Neuronal stem cell (in vitro differentiated cells): Measurements from ENCODE around the gene ZSWIM9.

Experiments
- DNase-seq: peaks from one replicate; pipeline ENCODE4 v3.0.0-alpha.2; 2013; ENCODE audit warnings: low spot score
- H2AFZ ChIP-seq: one replicate; pipeline ENCODE4 v1.6.1; 2013; ENCODE audit warnings: mild to moderate bottlenecking, low read length, inconsistent platforms
- H2AK5ac ChIP-seq: 2 replicates; pipeline ENCODE4 v1.6.1; 2013; ENCODE audit warnings: low read depth, mild to moderate bottlenecking, inconsistent platforms, low read length, moderate library complexity, mixed read lengths
- H2BK120ac ChIP-seq: 2 replicates; pipeline ENCODE4 v1.6.1; 2013; ENCODE audit warnings: low read depth, mild to moderate bottlenecking, inconsistent platforms, low read length, moderate library complexity, mixed read lengths
- H2BK12ac ChIP-seq: one replicate; pipeline ENCODE4 v1.6.1; 2013; ENCODE audit warnings: low read length, inconsistent platforms
- H2BK15ac ChIP-seq: 2 replicates; pipeline ENCODE4 v1.6.1; 2013; ENCODE audit warnings: mild to moderate bottlenecking, low read length, inconsistent platforms, mixed read lengths
- H2BK5ac ChIP-seq: one replicate; pipeline ENCODE4 v1.6.1; 2013; ENCODE audit warnings: inconsistent platforms, mild to moderate bottlenecking, low read length, moderate library complexity
- H3K14ac ChIP-seq: one replicate; pipeline ENCODE4 v1.6.1; 2013; ENCODE audit warnings: low read length, inconsistent platforms
- H3K18ac ChIP-seq: 2 replicates; pipeline ENCODE4 v1.6.1; 2013; ENCODE audit warnings: low read length, inconsistent platforms
- H3K23ac ChIP-seq: 2 replicates; pipeline ENCODE4 v1.6.1; 2013; ENCODE audit warnings: low read depth, mild to moderate bottlenecking, mixed read lengths, low read length, inconsistent platforms; ENCODE audit not compliant: poor library complexity
- H3K27ac ChIP-seq: replicated peaks from 3 replicates; pipeline ENCODE4 v1.5.1; 2013; ENCODE audit warnings: low read length, inconsistent platforms
- H3K27me3 ChIP-seq, 3 experiments: 2 replicates each; pipeline ENCODE4 v1.6.1; 2013; ENCODE audit warnings: low read length in 3 of 3, mild to moderate bottlenecking in 2 of 3, inconsistent platforms in 1 of 3, low read depth in 1 of 3, mixed read lengths in 1 of 3, moderate library complexity in 1 of 3; ENCODE audit not compliant: control insufficient read depth in 3 of 3, insufficient read depth in 3 of 3
- H3K36me3 ChIP-seq, 2 donors: replicated peaks in 1 of 2; 2 replicates each; pipeline ENCODE4 v1.6.1; 2013; ENCODE audit warnings: low read length in 2 of 2; ENCODE audit not compliant: control insufficient read depth in 2 of 2, insufficient read depth in 2 of 2
- H3K4ac ChIP-seq: 2 replicates; pipeline ENCODE4 v1.6.1; 2013; ENCODE audit warnings: inconsistent platforms, mild to moderate bottlenecking, low read length, moderate library complexity
- H3K4me1 ChIP-seq, 2 donors: 1 replicate in 1 of 2; 2 replicates in 1 of 2; pipeline ENCODE4 v1.6.1; 2013; ENCODE audit warnings: low read length in 2 of 2, low read depth in 1 of 2; ENCODE audit not compliant: control insufficient read depth in 2 of 2, insufficient read depth in 1 of 2
- H3K4me2 ChIP-seq: one replicate; pipeline ENCODE4 v1.6.1; 2013; ENCODE audit warnings: mild to moderate bottlenecking, low read length, inconsistent platforms; ENCODE audit not compliant: insufficient read depth, poor library complexity, severe bottlenecking
- H3K4me3 ChIP-seq, 2 donors: 2 replicates each; pipeline ENCODE4 v1.5.1; 2013; ENCODE audit warnings: low read length in 2 of 2, mild to moderate bottlenecking in 2 of 2, inconsistent platforms in 1 of 2, moderate library complexity in 1 of 2
- H3K79me1 ChIP-seq: one replicate; pipeline ENCODE4 v1.6.1; 2013; ENCODE audit warnings: low read depth, mild to moderate bottlenecking, inconsistent platforms, low read length, moderate library complexity
- H3K9ac ChIP-seq: one replicate; pipeline ENCODE4 v1.6.1; 2013; ENCODE audit warnings: mild to moderate bottlenecking, low read depth, low read length, inconsistent platforms; ENCODE audit not compliant: poor library complexity
- H3K9me3 ChIP-seq, 2 donors: replicated peaks in 1 of 2; 2 replicates each; pipeline versions ENCODE3 to v1.6.1; 2013; ENCODE audit warnings: low read length in 2 of 2, mild to moderate bottlenecking in 2 of 2, inconsistent platforms in 1 of 2, low read depth in 1 of 2, mixed read lengths in 1 of 2, moderate library complexity in 1 of 2; ENCODE audit not compliant: control insufficient read depth in 2 of 2, insufficient read depth in 1 of 2
- H4K8ac ChIP-seq: one replicate; pipeline ENCODE4 v1.6.1; 2013; ENCODE audit warnings: low read depth, mild to moderate bottlenecking, inconsistent platforms, low read length, moderate library complexity
- H4K91ac ChIP-seq: one replicate; pipeline ENCODE4 v1.6.1; 2013; ENCODE audit warnings: low read length, low read depth, mild to moderate bottlenecking, inconsistent platforms; ENCODE audit not compliant: poor library complexity
- WGBS, 2 donors: extraction: QIAGEN DNeasy Blood & Tissue Kit; methylation state at CpG; one replicate each; pipeline ENCODE4 v1.1.7; 2013; ENCODE audit warnings: missing lambda C conversion rate in 2 of 2, mixed read lengths in 1 of 2; ENCODE audit not compliant: insufficient read length in 2 of 2, insufficient replicate concordance in 1 of 2; ENCODE audit errors: extremely low coverage in 2 of 2; 5-methylcytosine and 5-hydroxymethylcytosine counted together

Gene ZSWIM9

DNA sequence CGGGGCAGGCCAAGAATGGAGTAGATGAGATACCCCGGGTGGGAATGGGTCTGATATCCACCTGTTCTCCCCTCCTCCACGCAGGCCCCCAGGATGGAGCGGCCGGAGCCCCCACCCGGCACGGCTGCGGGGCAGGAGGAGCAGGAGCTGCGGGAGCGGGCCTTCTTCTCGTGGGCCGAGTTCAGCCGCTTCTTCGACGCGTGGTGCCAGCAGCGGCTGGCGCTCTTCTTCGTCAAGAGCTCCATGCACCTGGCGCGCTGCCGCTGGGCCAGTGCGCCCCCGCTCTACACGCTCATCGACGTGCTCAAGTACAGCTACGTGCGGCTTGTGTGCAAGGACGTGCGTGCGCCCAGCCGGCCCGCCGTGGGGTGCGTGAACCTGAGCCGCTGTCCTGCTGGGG, 1.2 kb downstream of the ZSWIM9 start:
- H3K9me3 ChIP-seq: no peaks in the 10 kb centered on the region
- H3K9ac ChIP-seq: no peak overlapping the region

DNA sequence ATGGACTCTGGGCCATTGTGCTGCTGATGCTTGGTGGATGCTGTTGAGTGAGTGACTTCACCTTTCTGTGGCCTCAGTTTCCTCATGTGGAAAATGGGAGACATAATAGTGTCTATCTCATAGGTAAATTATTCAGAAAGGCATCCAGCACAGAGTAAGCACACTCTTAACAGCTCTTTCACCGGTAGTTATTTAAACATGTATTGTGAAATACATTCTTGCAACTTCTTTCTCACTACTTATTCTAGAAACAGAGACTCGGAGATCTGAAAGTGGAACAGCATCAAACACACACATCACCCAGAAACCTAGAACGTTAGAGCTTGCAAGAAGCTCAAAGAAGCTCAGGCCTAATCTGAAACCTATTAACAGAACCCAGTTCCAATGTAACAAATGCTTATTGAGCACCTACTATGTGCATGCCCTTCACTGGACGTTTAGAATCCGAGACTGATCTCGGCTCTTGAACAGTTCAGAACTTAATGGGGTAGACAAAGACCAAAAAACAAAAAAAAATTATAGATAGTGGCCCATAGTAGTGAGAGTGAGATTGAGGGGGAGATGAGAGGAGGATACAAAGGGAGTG, 4.1 kb downstream of the ZSWIM9 start:
- peaks cover 21 to 55% of the 10 kb centered on the region in 2 donors for H3K36me3 ChIP-seq
- no peak overlapping the region for H3K27ac ChIP-seq
- peaks cover 7% of the 10 kb centered on the region for H3K79me1 ChIP-seq
- H3K4me2 ChIP-seq: no peak overlapping the region
- no peak overlapping the region for H3K14ac ChIP-seq
- H3K9ac ChIP-seq: no peak overlapping the region
- H4K8ac ChIP-seq: no peak overlapping the region
- WGBS, 2 donors: no CpG with 5 or more reads among the region's 6 CpGs
- peaks cover 0 to 2% of the 10 kb centered on the region in 2 donors for H3K9me3 ChIP-seq
- H2AFZ ChIP-seq: no peak overlapping the region
- H2BK120ac ChIP-seq: no peak overlapping the region
- H3K4me1 ChIP-seq: peaks cover 6% of the 10 kb centered on the region in 2 donors
- H2BK15ac ChIP-seq: no peak overlapping the region
- no peak for DNase-seq
- H3K4me3 ChIP-seq: no peak overlapping the region
- H3K27me3 ChIP-seq: no peaks in the 10 kb centered on the region
- no peak overlapping the region for H3K18ac ChIP-seq
- no peak overlapping the region for H3K23ac ChIP-seq
- no peak overlapping the region for H2BK12ac ChIP-seq
- no peak overlapping the region for H2AK5ac ChIP-seq
- H2BK5ac ChIP-seq: no peak overlapping the region
- H3K4ac ChIP-seq: no peak overlapping the region
- no peak overlapping the region for H4K91ac ChIP-seq

More for the DNA sequence above, 1.2 kb downstream of the ZSWIM9 start:
- H3K36me3 ChIP-seq: peaks cover 17 to 46% of the 10 kb centered on the region in 2 donors
- no peak overlapping the region for H3K4me2 ChIP-seq
- H3K14ac ChIP-seq: no peak overlapping the region
- no peak overlapping the region for H2BK15ac ChIP-seq
- H4K8ac ChIP-seq: no peak overlapping the region
- H3K27ac ChIP-seq: no peak overlapping the region
- no peak overlapping the region for H3K4ac ChIP-seq
- peaks cover 12% of the 10 kb centered on the region for H3K79me1 ChIP-seq
- no peak overlapping the region for H2BK12ac ChIP-seq
- H2BK5ac ChIP-seq: no peak overlapping the region
- no peak overlapping the region for H2BK120ac ChIP-seq
- no peaks in the 10 kb centered on the region for H3K27me3 ChIP-seq
- no peak for DNase-seq
- H2AK5ac ChIP-seq: peak overlapping the region; percentile 18
- no CpG with 5 or more reads among the region's 37 CpGs for WGBS, 2 donors
- H4K91ac ChIP-seq: no peak overlapping the region
- peak overlapping the region; percentile 36 to 100 for H3K4me3 ChIP-seq
- peak overlapping the region; percentile 40 for H3K23ac ChIP-seq
- H3K4me1 ChIP-seq: peaks cover 6 to 8% of the 10 kb centered on the region in 2 donors
- H2AFZ ChIP-seq: no peak overlapping the region
- H3K18ac ChIP-seq: no peak overlapping the region

DNA sequence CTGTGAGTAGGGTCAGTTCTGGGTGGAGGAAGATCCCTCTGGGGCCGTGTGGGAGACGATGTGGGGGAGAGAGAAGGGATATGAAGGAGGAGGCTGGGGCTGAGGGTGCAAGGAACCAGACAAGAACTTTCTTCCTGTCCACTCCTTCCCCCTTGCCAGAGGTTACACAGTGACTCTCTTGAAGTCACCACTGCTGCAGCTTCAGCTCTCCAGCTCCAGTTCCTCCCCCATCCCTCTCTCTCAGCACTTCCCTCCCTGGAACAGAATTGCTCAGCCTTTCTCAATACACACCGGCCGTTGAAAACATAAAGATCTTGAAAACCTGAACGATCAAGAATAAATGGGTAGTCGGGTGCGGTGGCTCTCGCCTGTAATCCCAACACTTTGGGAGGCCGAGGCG, 5.1 kb downstream of the ZSWIM9 start:
- peaks cover 7% of the 10 kb centered on the region for H3K79me1 ChIP-seq
- DNase-seq: no peak
- no peak overlapping the region for H3K4me3 ChIP-seq
- no peak overlapping the region for H2BK120ac ChIP-seq
- no peak overlapping the region for H2BK12ac ChIP-seq
- no peak overlapping the region for H3K9ac ChIP-seq
- peaks cover 3 to 9% of the 10 kb centered on the region in 2 donors for H3K9me3 ChIP-seq
- no peak overlapping the region for H3K4me2 ChIP-seq
- no peak overlapping the region for H4K8ac ChIP-seq
- no peak overlapping the region for H2AK5ac ChIP-seq
- no peak overlapping the region for H3K14ac ChIP-seq
- H3K27me3 ChIP-seq: no peaks in the 10 kb centered on the region
- H3K4ac ChIP-seq: no peak overlapping the region
- H3K18ac ChIP-seq: no peak overlapping the region
- no peak overlapping the region for H3K23ac ChIP-seq
- H2BK5ac ChIP-seq: no peak overlapping the region
- H2BK15ac ChIP-seq: no peak overlapping the region
- peaks cover 24 to 62% of the 10 kb centered on the region in 2 donors for H3K36me3 ChIP-seq
- WGBS, 2 donors: no CpG with 5 or more reads among the region's 10 CpGs
- H2AFZ ChIP-seq: no peak overlapping the region
- peaks cover 6% of the 10 kb centered on the region in 2 donors for H3K4me1 ChIP-seq
- H4K91ac ChIP-seq: no peak overlapping the region
- no peak overlapping the region for H3K27ac ChIP-seq

DNA sequence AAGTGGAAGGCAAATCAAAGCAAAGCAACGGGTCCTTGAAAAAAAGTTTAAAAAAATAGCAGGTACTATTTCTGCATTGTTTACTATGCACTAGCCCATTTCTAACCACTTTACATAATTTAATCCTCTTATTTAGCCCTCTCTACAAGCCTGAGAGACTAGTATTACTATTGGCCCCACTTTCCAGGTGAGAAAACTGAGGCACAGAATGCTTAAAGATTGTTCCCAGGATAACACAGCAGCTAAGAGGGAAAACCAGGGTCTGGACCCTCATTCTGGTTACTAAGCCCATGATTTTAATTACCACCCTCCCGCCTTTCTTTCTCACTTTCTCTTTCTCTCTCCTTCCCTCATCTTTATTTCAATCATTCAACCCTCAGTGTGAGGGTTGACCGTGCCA, 5.7 kb downstream of the ZSWIM9 start:
- Histone ChIP-seq H4K91ac (no peak overlapping the region), H3K18ac (no peak overlapping the region), H2AFZ (no peak overlapping the region), H3K14ac (no peak overlapping the region), H3K9me3 (peaks cover 3 to 15% of the 10 kb centered on the region in 2 donors), H2BK120ac (no peak overlapping the region), H2BK15ac (no peak overlapping the region), H3K4me2 (no peak overlapping the region), H3K4me3 (no peak overlapping the region), H2AK5ac (no peak overlapping the region), H3K36me3 (peaks cover 24 to 66% of the 10 kb centered on the region in 2 donors), H3K79me1 (peaks cover 2% of the 10 kb centered on the region), H3K4ac (no peak overlapping the region), H3K9ac (no peak overlapping the region), H3K23ac (no peak overlapping the region), H4K8ac (no peak overlapping the region), H2BK12ac (no peak overlapping the region), H3K27ac (no peak overlapping the region), H3K27me3 (no peaks in the 10 kb centered on the region), H3K4me1 (peaks cover 2 to 3% of the 10 kb centered on the region in 2 donors), H2BK5ac (no peak overlapping the region)
- DNase-seq: no peak
- 100% methylated on average over 1 of the region's 3 CpGs; no CpG with 5 or more reads in 1 of the 2 donors for WGBS, 2 donors
